GM18867 (cell line): ENCODE measurements around the gene RBFOX2.
"Not testable (repeated sequence)": the region's sequence is repeated elsewhere in the genome, so short reads cannot be mapped to it uniquely, and the experiment has no call there.

Experiments
- ATAC-seq: cut with Tn5 transposase; IDR thresholded peaks from one replicate; pipeline ENCODE4 v1.9.1; 2021; ENCODE audit warnings: mild to moderate bottlenecking, moderate library complexity; ENCODE audit not compliant: unreplicated experiment

The RBFOX2 gene

GRCh38 chr22:36044517-36044916 is 15.9 kb upstream of the RBFOX2 start:
- not testable (repeated sequence) for ATAC-seq

DNA sequence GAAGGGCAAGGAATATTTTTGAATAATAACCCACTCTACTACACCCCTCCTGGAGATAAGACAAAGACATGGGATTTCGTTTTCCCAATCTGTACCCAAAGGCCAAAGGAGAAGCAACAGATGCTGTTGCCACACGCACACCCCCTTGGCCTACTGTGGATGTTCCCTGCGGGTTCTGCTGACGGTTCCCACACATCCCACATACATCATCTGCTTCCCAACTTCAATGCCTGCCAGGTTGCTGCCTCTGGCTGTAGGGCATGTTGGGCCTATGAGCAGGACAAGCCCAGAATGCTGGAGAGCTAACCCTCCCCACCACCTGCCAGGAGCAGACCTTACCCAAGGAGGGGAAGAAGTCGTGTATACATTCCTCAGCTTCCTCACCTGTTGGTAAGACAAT is 13.6 kb upstream of the RBFOX2 start:
- no peak for ATAC-seq

DNA sequence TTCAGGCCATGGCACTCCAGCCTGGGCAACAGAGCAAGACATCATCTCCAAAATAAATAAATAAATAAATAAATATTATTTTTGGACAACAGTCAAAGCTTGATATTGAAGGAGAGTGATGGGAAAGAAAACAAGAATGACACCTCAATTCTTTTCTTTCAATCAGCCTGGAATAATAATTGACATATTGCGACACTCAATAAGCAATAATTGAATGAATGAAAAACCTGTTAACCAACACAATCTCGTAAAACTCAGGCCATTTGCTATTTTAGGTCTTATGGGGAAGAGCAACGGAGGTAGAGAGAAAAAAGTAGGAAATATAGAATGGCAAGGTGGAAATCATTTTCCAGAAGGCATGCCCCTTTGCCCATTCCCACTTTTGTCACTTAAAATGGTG is 10.5 kb upstream of the RBFOX2 start:
- no peak for ATAC-seq

GRCh38 chr22:36037102-36037758 is 8.6 kb upstream of the RBFOX2 start:
- ATAC-seq: no peak

GRCh38 chr22:36036167-36036624 is 7.6 kb upstream of the RBFOX2 start:
- no peak for ATAC-seq

GRCh38 chr22:36032611-36033010 is 4.0 kb upstream of the RBFOX2 start:
- ATAC-seq: no peak

GRCh38 chr22:36029406-36029755 is 757 bp upstream of the RBFOX2 start:
- ATAC-seq: no peak

DNA sequence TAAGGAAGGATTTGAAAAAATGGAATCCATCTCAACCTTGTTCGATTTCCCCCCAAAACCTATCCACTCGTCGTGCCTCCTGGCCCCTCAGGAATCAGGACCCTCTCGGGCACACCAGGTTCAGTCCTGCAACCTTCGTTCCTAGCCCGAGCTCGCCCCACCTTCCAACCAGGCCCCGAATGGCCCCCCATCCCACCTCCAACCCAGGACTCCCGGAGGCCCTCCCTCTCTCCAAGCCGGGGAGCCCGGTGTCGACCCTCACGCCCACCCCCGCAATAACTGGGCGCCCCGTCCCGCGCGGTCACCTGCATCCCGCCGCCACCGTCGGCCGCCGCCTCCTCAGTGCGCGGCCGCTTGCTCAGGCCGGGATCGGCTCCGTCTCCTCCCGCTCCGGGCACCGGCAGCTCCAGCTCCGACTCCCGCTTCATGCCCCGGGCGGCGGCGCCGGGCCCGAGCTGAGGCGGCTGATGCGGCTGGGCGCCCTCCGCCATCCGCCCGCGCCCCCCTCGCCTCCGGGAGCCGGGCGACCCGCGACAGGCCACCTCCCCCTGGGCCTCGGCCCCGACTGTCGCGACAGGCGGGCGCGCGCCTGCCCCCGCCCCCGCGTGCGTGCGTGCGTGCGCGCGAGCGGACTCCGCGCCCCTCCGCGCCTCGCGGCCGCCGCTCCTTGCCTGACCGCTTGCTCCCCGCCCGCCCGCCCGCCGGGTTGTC is 534 bp downstream of the RBFOX2 start:
- no peak for ATAC-seq

DNA sequence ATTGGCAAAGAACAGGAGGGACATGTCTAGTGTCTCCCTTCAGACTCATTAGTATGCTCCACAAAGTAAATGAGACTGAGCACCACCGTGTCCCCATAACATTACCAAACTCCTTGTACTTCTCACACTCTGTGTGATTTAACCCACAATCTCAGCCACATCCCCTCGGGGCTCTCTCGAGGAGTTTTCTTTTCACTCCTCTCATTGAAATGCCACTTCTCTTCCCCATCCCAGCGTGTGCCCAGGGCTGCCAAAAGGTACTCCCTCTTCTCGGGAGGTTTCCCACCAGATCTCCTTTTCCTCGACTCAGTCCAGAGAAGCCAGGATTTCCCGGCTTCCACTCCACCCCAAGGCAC is 1.1 kb downstream of the RBFOX2 start:
- no peak for ATAC-seq

DNA sequence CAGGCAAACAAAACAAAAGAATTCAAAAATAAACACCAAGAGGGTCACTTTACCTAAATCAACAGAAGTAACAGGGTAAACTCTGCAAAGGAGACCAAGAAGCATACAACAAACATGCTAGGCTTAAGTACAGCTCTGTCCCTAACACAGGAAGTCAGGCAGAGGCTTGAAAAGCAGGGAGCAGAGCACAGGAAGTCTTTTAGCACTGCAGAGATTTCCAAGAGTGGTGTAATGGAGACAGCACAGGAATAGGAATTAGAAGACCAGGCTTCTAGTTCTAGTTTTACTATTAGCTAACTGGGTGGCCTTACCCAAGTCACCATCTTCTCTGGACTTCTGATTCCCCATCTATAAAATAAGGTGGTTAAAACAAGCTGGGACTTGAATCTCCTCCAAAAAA is 1.9 kb downstream of the RBFOX2 start:
- no peak for ATAC-seq

DNA sequence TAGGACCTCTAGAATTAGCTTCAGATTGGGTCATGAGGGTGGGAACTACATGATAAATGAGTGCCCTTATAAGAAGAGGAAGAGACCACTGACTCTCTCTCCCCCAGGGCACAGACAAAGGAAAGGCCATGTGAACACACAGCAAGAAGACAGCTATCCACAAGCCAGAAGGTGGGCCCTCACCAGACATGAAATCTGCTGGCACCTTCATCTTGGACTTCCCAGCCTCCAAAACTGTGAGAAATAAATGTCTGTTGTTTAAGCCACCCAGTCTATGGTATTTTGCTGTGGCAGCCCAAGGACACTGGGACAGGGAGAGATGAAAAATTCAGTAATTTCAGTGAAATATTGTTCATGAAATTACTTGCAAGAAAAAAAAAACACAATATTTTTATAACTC is 5.9 kb downstream of the RBFOX2 start:
- no peak for ATAC-seq

DNA sequence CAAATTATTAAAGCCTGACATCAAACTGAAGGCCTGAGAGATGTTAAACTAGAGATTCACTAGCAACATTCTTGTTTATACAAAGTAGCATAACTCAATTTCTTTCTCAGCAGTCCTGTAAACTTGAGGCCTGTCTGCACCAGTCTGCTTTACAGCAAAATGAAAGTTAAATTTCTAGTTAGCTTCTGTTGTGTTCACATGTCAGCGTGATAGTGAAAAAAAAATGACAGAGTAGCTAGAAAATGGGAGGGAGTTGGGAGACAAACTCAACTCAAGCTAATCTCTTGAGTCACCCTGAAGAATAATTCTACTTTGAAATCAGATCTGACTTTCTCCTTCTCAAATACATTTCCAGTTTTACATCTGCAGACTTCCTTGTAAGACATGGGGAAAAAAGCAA is 6.5 kb downstream of the RBFOX2 start:
- ATAC-seq: no peak

GRCh38 chr22:36021606-36022153 is 6.9 kb downstream of the RBFOX2 start:
- no peak for ATAC-seq

- not testable (repeated sequence) for ATAC-seq
Measured at GRCh38 chr22:36020865-36021264, 7.8 kb downstream of the RBFOX2 start.

- ATAC-seq: no peak
Measured at GRCh38 chr22:36017651-36018091, 11.0 kb downstream of the RBFOX2 start.

- no peak for ATAC-seq
Measured at GRCh38 chr22:36016684-36017083, 11.9 kb downstream of the RBFOX2 start.

- ATAC-seq: no peak
Measured at GRCh38 chr22:36015811-36016529, 12.7 kb downstream of the RBFOX2 start.

GRCh38 chr22:36015155-36015810 is 13.3 kb downstream of the RBFOX2 start:
- ATAC-seq: no peak

DNA sequence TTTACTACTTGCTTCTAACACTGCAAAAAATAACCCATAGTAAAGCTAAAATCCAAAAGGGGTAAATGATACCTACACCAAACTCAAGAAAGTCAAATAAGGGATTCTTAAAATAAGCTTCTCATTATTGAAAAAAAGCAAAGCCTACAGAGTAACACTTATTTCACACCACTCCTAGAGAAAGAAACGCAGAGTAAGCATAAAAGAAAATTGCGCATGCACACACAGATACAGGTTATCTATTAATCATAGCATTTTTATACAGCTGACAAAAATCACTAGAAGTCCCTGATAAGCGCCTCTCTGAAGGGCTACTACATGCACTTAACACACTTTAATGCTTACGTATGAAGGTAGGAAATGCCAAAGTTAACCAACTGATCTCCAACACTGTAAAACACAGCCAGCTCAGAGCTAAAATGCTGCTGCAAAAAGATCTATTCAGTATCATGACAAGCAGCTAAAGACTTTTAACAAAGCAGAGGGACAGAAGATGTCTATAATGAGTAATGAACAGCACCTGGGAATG is 14.0 kb downstream of the RBFOX2 start:
- ATAC-seq: no peak

GRCh38 chr22:36012332-36012731 is 16.3 kb downstream of the RBFOX2 start:
- no peak for ATAC-seq

DNA sequence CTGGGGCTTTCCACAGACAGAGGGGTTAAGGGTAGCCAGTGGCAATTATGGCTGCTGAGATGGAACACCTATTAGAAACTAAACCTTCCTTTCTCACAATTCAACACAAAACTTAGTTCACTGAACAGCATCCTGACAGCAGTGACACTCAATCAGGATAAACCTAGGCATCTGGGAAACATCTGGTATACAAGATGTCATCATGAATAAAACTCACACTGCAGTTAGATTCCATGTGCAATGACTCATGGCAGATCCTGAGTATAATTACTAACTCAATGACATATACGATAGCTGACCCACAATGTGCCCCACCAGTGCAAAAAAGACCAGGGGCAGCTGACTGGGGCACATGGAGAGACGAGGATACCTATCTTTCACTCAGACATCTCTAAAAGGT is 17.7 kb downstream of the RBFOX2 start:
- ATAC-seq: no peak
